ENCODE data around the gene MEGF11. TPM values are rescaled to one million over a fixed set of nuclear protein-coding genes. Genes with fewer than 3 reads are reported as not detected.

Gene MEGF11
- polyA plus RNA-seq, 1 of the 3 experiments (the other 2 are of a cell fraction): not detected

- Histone ChIP-seq H3K9me2 (no peaks in the 10 kb centered on the region), H4K20me1 (ENCODE audit: insufficient read depth) (no peaks in the 10 kb centered on the region), H3K27ac (ENCODE audit: low read depth in 2 of 2, low read length in 1 of 2) (no peak overlapping the region), H3K9ac (no peak overlapping the region), H2AFZ (ENCODE audit: low read depth) (no peak overlapping the region), H3K4me3 (ENCODE audit: low read depth in 2 of 2, low read length in 1 of 2) (no peak overlapping the region), H3K27me3 (ENCODE audit: insufficient read depth) (no peaks in the 10 kb centered on the region), H3K79me2 (ENCODE audit: insufficient read depth) (no peaks in the 10 kb centered on the region), H3K4me1 (ENCODE audit: control insufficient read depth in 1 of 2, insufficient read depth in 2 of 2, low read depth in 1 of 2, low read length in 1 of 2) (peaks cover 2 to 46% of the 10 kb centered on the region in 2 experiments; a peak in 2 of 4 replicates), H3K9me3 (no peaks in the 10 kb centered on the region), H3K4me2 (no peak overlapping the region), H3F3A (replicated peaks; ENCODE audit: insufficient read depth) (no peaks in the 10 kb centered on the region), H3K36me3 (replicated peaks in 1 of 2; ENCODE audit: control insufficient read depth in 1 of 2, insufficient read depth in 2 of 2, low read length in 1 of 2) (no peaks in the 10 kb centered on the region)
- 73% methylated on average over 6 of the region's 6 CpGs for WGBS (ENCODE audit: low lambda C conversion rate)
- POLR2A ChIA-PET: no interaction called here
- DNase-seq: no peak
- CTCF ChIA-PET: interaction anchor here (0.6 kb wide), 1 partner anchor 24 kb away, joined by 3 read pairs; no protein-coding TSS in a partner anchor
- no peak for TF ChIP-seq EZH2phosphoT487 (IDR thresholded peaks at IDR 0.05; ENCODE audit: borderline replicate concordance, low read depth)
- TF ChIP-seq CTCF (IDR thresholded peaks at IDR 0.05): no peak
- 0 out of 2 replicates have a peak, but pooled peaks have one; percentile 2 for TF ChIP-seq RAD21 (IDR thresholded peaks at IDR 0.05; ENCODE audit: low read length)
- no peak for TF ChIP-seq MXI1 (IDR thresholded peaks at IDR 0.05; ENCODE audit: low read depth, low read length)
- TF ChIP-seq TCF12 (IDR thresholded peaks at IDR 0.05): no peak
These were observed 307.9 kb downstream of the MEGF11 start for GRCh38 chr15:65945616-65946015.

GRCh38 chr15:65944404-65944803, 309.1 kb downstream of the MEGF11 start:
- TF ChIP-seq POLR2AphosphoS5 (IDR thresholded peaks at IDR 0.05; ENCODE audit: low read depth, low read length) (no peak), TAF1 (IDR thresholded peaks at IDR 0.05; ENCODE audit: borderline replicate concordance, low read depth, low read length) (no peak), FOXJ3 (CRISPR knock-in tag; IDR thresholded peaks at IDR 0.05) (no peak), PBX3 (IDR thresholded peaks at IDR 0.05) (no peak), SIN3A (IDR thresholded peaks at IDR 0.05; ENCODE audit: borderline replicate concordance, low read depth, low read length) (no peak), RAD21 (IDR thresholded peaks at IDR 0.05; ENCODE audit: low read length) (no peak), MAX (IDR thresholded peaks at IDR 0.05; ENCODE audit: low read depth) (no peak), EP300 (IDR thresholded peaks at IDR 0.05; ENCODE audit: borderline replicate concordance in 1 of 2, low read depth in 1 of 2, low read length in 1 of 2) (no peak), NRF1 (IDR thresholded peaks at IDR 0.05; ENCODE audit: low read depth, low read length) (no peak)
- Histone ChIP-seq H3K9ac (no peak overlapping the region), H3K79me2 (ENCODE audit: insufficient read depth) (no peaks in the 10 kb centered on the region), H3K9me2 (no peaks in the 10 kb centered on the region), H3K36me3 (replicated peaks in 1 of 2; ENCODE audit: control insufficient read depth in 1 of 2, insufficient read depth in 2 of 2, low read length in 1 of 2) (no peaks in the 10 kb centered on the region), H3F3A (replicated peaks; ENCODE audit: insufficient read depth) (peaks cover 4% of the 10 kb centered on the region), H3K9me3 (no peaks in the 10 kb centered on the region), H3K27ac (ENCODE audit: low read depth in 2 of 2, low read length in 1 of 2) (no peak overlapping the region), H2AFZ (ENCODE audit: low read depth) (no peak overlapping the region), H4K20me1 (ENCODE audit: insufficient read depth) (no peaks in the 10 kb centered on the region), H3K27me3 (ENCODE audit: insufficient read depth) (no peaks in the 10 kb centered on the region), H3K4me1 (ENCODE audit: control insufficient read depth in 1 of 2, insufficient read depth in 2 of 2, low read depth in 1 of 2, low read length in 1 of 2) (peaks cover 10 to 48% of the 10 kb centered on the region in 2 experiments; a peak in 2 of 4 replicates), H3K4me3 (ENCODE audit: low read depth in 2 of 2, low read length in 1 of 2) (no peak overlapping the region), H3K4me2 (no peak overlapping the region)
- POLR2A ChIA-PET: no interaction called here
- WGBS (ENCODE audit: low lambda C conversion rate): 62% methylated on average over 3 of the region's 3 CpGs
- no peak for DNase-seq
- CTCF ChIA-PET: no interaction called here
